Fibroblast of lung (primary cell): ENCODE measurements around the gene GID8. TPM values are rescaled to one million over a fixed set of nuclear protein-coding genes. Genes with fewer than 3 reads are reported as not detected.

ENCODE experiments used
- DNase-seq, 2 donors: peaks; one replicate each; pipeline versions ENCODE4 v3.0.0 to v3.0.0-alpha.2; 2010; ENCODE audit warnings: low read depth in 2 of 2
- H2AFZ ChIP-seq: 2 replicates; pipeline ENCODE4 v1.5.1; 2012; ENCODE audit warnings: low read length, control low read depth, inconsistent platforms
- H3K27ac ChIP-seq: 2 replicates; pipeline ENCODE4 v1.5.1; 2011; ENCODE audit warnings: low read length, control low read depth; ENCODE audit not compliant: insufficient read depth
- H3K27me3 ChIP-seq: 2 replicates; pipeline ENCODE4 v1.5.1; 2011; ENCODE audit warnings: mild to moderate bottlenecking, low read length; ENCODE audit not compliant: control insufficient read depth, insufficient read depth
- H3K36me3 ChIP-seq: 2 replicates; pipeline ENCODE4 v1.5.1; 2011; ENCODE audit warnings: low read length; ENCODE audit not compliant: control insufficient read depth, insufficient read depth
- H3K4me1 ChIP-seq: 2 replicates; pipeline ENCODE4 v1.5.1; 2011; ENCODE audit warnings: low read length; ENCODE audit not compliant: control insufficient read depth, insufficient read depth; ENCODE audit errors: extremely low read depth
- H3K4me2 ChIP-seq: 2 replicates; pipeline ENCODE4 v1.5.1; 2011; ENCODE audit warnings: low read length, control low read depth; ENCODE audit not compliant: insufficient read depth; ENCODE audit errors: extremely low read depth
- H3K4me3 ChIP-seq, 4 experiments: fragments of 200-600 bp in 1 of 4; sonication (generic) in 1 of 4; replicated peaks in 1 of 4; 2 replicates each; pipeline ENCODE4 v1.5.1; 2011 to 2016; ENCODE audit warnings: low read length in 4 of 4, low read depth in 3 of 4, mild to moderate bottlenecking in 3 of 4, control low read depth in 2 of 4, inconsistent platforms in 1 of 4, mixed read lengths in 1 of 4; ENCODE audit not compliant: insufficient read depth in 1 of 4; ENCODE audit errors: control extremely low read depth in 1 of 4
- H3K79me2 ChIP-seq: 2 replicates; pipeline ENCODE4 v1.5.1; 2012; ENCODE audit warnings: mild to moderate bottlenecking, low read length, inconsistent platforms; ENCODE audit not compliant: control insufficient read depth, insufficient read depth
- H3K9ac ChIP-seq: 2 replicates; pipeline ENCODE4 v1.5.1; 2011; ENCODE audit warnings: mild to moderate bottlenecking, low read length, control low read depth; ENCODE audit not compliant: insufficient read depth
- H3K9me3 ChIP-seq: 2 replicates; pipeline ENCODE4 v1.5.1; 2012; ENCODE audit warnings: low read depth, low read length; ENCODE audit not compliant: control insufficient read depth, insufficient read depth
- H4K20me1 ChIP-seq: 2 replicates; pipeline ENCODE4 v1.5.1; 2011; ENCODE audit warnings: low read length; ENCODE audit not compliant: control insufficient read depth, insufficient read depth; ENCODE audit errors: extremely low read depth
- EZH2 ChIP-seq: IDR thresholded peaks from 2 replicates; pipeline ENCODE4 v1.5.1; 2012; ENCODE audit warnings: low read length, control low read depth, mild to moderate bottlenecking; ENCODE audit errors: missing control alignments
- polyA plus RNA-seq, 2 donors: library from polyadenylated mRNA; depleted of rRNA in 1 of 2; stranded (reverse) in 1 of 2; unstranded in 1 of 2; fragments of >200 nt; gene quantifications; 2 replicates each; pipeline ENCODE4 v1.2.1, GENCODE V29; 2011 to 2012; ENCODE audit warnings: missing spikeins in 1 of 2
- total RNA-seq: library from RNA; depleted of rRNA; stranded (reverse); fragments of >200 nt; gene quantifications from 2 replicates; pipeline ENCODE4 v1.2.1, GENCODE V29; 2014
- TF ChIP-seq, protein P1 (sequence below), 2 donors: IDR thresholded peaks in 1 of 2; conservative IDR thresholded peaks in 1 of 2; 1 replicate in 1 of 2; 2 replicates in 1 of 2; pipeline ENCODE4 v1.5.1; 2011 to 2012; ENCODE audit warnings: low read length in 2 of 2, control low read depth in 1 of 2, inconsistent platforms in 1 of 2, low read depth in 1 of 2, mild to moderate bottlenecking in 1 of 2

GID8 gene
- total and polyA plus RNA-seq, 2 donors (not counting 1 experiment from before 2014, with no cell fraction given) = 23.0 to 33.9 TPM

DNA sequence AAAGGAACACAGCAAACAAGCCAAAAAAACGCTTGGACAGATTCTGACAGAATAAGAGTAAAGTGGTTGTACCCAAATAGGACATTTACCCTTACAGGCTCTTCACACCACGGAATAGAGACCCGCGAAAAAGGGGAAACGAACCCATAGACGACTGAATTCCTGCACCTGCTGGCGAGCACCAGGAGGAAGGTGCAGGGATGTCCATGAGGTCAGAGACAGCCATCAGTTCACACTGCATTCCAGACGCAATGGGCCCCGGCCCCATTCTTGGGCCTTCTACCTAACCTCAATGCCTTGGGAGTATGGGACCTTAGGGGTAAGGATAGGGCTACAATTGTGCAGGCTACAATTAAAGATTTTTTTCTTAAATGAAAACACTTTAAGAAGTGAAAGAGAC, 6.5 kb upstream of the GID8 start:
- DNase-seq = no peak
- H3K4me2 ChIP-seq = no peak overlapping the region
- H3K4me3 ChIP-seq = no peak overlapping the region
- H3K4me1 ChIP-seq = peaks cover 4% of the 10 kb centered on the region
- TF ChIP-seq EZH2 = no peak
- TF ChIP-seq, protein P1, sequence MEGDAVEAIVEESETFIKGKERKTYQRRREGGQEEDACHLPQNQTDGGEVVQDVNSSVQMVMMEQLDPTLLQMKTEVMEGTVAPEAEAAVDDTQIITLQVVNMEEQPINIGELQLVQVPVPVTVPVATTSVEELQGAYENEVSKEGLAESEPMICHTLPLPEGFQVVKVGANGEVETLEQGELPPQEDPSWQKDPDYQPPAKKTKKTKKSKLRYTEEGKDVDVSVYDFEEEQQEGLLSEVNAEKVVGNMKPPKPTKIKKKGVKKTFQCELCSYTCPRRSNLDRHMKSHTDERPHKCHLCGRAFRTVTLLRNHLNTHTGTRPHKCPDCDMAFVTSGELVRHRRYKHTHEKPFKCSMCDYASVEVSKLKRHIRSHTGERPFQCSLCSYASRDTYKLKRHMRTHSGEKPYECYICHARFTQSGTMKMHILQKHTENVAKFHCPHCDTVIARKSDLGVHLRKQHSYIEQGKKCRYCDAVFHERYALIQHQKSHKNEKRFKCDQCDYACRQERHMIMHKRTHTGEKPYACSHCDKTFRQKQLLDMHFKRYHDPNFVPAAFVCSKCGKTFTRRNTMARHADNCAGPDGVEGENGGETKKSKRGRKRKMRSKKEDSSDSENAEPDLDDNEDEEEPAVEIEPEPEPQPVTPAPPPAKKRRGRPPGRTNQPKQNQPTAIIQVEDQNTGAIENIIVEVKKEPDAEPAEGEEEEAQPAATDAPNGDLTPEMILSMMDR (conservative IDR thresholded peaks at IDR 0.05 in 1 of 2, IDR thresholded peaks at IDR 0.05 in 1 of 2; ENCODE audit: low read depth in 1 of 2, low read length in 2 of 2) = no peak
- H2AFZ ChIP-seq = no peak overlapping the region
- no peaks in the 10 kb centered on the region for H4K20me1 ChIP-seq
- H3K9me3 ChIP-seq = no peaks in the 10 kb centered on the region
- H3K9ac ChIP-seq = no peak overlapping the region
- H3K27ac ChIP-seq = no peak overlapping the region
- no peaks in the 10 kb centered on the region for H3K27me3 ChIP-seq
- H3K79me2 ChIP-seq = peaks cover 97% of the 10 kb centered on the region
- peaks cover 4% of the 10 kb centered on the region for H3K36me3 ChIP-seq

DNA sequence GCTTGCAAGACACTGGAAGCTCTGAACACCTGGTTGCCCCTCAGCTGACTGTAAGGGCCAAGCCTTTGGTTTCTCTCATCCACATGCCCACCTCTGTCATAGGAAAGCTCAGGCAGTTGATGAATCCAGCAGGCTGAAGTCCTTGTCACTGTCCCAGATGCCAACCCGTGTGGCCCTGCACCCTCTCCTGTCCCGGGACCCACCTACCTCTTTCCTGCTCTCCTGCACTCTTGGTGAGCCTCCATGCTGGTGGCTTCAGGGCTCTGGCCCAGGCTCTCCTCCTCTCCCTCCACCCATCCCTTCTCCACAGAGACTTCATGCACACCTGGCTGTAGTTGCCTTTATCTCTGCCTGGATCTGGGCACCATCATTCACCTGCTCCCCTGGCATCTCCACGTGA, 4.0 kb upstream of the GID8 start:
- H3K9ac ChIP-seq = no peak overlapping the region
- no peak for DNase-seq
- H4K20me1 ChIP-seq = no peaks in the 10 kb centered on the region
- no peak overlapping the region for H3K4me2 ChIP-seq
- no peak overlapping the region for H2AFZ ChIP-seq
- TF ChIP-seq, protein P1 (conservative IDR thresholded peaks at IDR 0.05 in 1 of 2, IDR thresholded peaks at IDR 0.05 in 1 of 2; ENCODE audit: low read depth in 1 of 2, low read length in 2 of 2) = no peak
- no peak for TF ChIP-seq EZH2
- peaks cover 4% of the 10 kb centered on the region for H3K36me3 ChIP-seq
- H3K4me1 ChIP-seq = no peaks in the 10 kb centered on the region
- no peaks in the 10 kb centered on the region for H3K27me3 ChIP-seq
- H3K9me3 ChIP-seq = no peaks in the 10 kb centered on the region
- peaks cover 90% of the 10 kb centered on the region for H3K79me2 ChIP-seq
- H3K27ac ChIP-seq = no peak overlapping the region
- no peak overlapping the region for H3K4me3 ChIP-seq

DNA sequence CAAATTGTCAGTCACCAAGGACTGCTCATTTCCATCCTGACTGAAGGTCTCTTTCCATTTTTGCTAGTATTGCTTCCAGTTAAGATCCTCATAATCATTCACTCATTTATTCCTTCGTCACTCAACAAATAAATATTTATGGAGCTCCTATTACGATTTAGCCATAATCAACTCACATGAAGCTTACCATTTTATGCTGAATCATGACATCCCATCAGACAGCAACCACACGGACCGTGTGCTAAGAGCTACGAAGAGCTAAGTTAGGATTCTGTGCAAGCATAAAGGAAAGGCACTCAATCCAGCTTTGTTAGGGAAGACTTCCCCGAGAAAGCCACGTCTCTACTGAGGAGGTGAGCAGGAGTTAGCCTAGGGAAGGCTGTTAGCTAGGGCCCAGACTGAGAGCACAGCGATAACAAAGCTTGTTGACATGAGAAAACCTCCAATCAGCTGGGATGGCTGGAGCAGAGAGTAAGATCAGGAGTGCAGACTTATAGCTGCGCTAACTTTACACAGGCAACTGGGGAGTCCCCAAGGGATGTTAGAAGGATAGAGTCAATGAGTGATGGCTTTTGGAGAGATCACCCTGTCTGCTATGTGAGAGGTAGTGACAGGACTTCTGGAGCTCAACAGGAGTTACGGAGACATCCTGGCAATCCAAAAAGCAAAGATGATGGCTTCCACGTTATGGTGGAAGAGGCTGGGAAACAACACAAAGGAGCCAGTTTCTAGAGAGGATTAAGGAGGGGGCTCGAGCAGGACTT, 2.6 kb upstream of the GID8 start:
- no peak overlapping the region for H3K27ac ChIP-seq

More for the DNA sequence above, 2.6 kb upstream of the GID8 start:
- Histone ChIP-seq H3K79me2 (peaks cover 91% of the 10 kb centered on the region), H3K4me2 (no peak overlapping the region), H3K4me1 (peaks cover 4% of the 10 kb centered on the region), H3K9me3 (no peaks in the 10 kb centered on the region), H3K9ac (no peak overlapping the region), H3K27me3 (no peaks in the 10 kb centered on the region), H2AFZ (no peak overlapping the region), H3K36me3 (peaks cover 4% of the 10 kb centered on the region), H3K4me3 (peak overlapping the region in 1 of 4 experiments; percentile 98), H4K20me1 (no peaks in the 10 kb centered on the region)
- no peak for TF ChIP-seq EZH2
- TF ChIP-seq, protein P1 (conservative IDR thresholded peaks at IDR 0.05 in 1 of 2, IDR thresholded peaks at IDR 0.05 in 1 of 2; ENCODE audit: low read depth in 1 of 2, low read length in 2 of 2) = no peak
- no peak for DNase-seq
